SKM-1 treated with dmso at 0.1 percent for 144 hours (cell line): ENCODE data around the gene TLL1.

ENCODE experiments used
- DNase-seq: peaks from one replicate; lab custom pipeline; 2025; ENCODE audit not compliant: unreplicated experiment; lab: John Stamatoyannopoulos, UW

Gene TLL1

GRCh38 chr4:165879641-165880040 lies 6.6 kb downstream of the TLL1 start:
- no peak for DNase-seq

GRCh38 chr4:165894159-165894558 lies 21.1 kb downstream of the TLL1 start:
- DNase-seq, result no peak

GRCh38 chr4:165905405-165906027 lies 32.5 kb downstream of the TLL1 start:
- DNase-seq, result no peak

- no peak for DNase-seq
These were observed 33.2 kb downstream of the TLL1 start for GRCh38 chr4:165906272-165906671.

GRCh38 chr4:165909947-165910346 lies 36.9 kb downstream of the TLL1 start:
- no peak for DNase-seq

- no peak for DNase-seq
These were observed 42.2 kb downstream of the TLL1 start for GRCh38 chr4:165915215-165915614.

GRCh38 chr4:165921546-165921945 lies 48.5 kb downstream of the TLL1 start:
- no peak for DNase-seq

GRCh38 chr4:165922747-165923146 lies 49.7 kb downstream of the TLL1 start:
- no peak for DNase-seq

GRCh38 chr4:165926307-165926706 lies 53.3 kb downstream of the TLL1 start:
- no peak for DNase-seq

GRCh38 chr4:165927366-165927765 lies 54.3 kb downstream of the TLL1 start:
- DNase-seq, result no peak

GRCh38 chr4:165927815-165928214 lies 54.8 kb downstream of the TLL1 start:
- DNase-seq, result no peak

- DNase-seq, result no peak
These were observed 55.6 kb downstream of the TLL1 start for GRCh38 chr4:165928601-165929000.

GRCh38 chr4:165929662-165930061 lies 56.6 kb downstream of the TLL1 start:
- DNase-seq, result no peak

- no peak for DNase-seq
These were observed 58.7 kb downstream of the TLL1 start for GRCh38 chr4:165931741-165932140.

- DNase-seq, result no peak
These were observed 71.9 kb downstream of the TLL1 start for GRCh38 chr4:165944900-165945299.

GRCh38 chr4:165945991-165946390 lies 73.0 kb downstream of the TLL1 start:
- DNase-seq, result no peak

- DNase-seq, result no peak
These were observed 74.0 kb downstream of the TLL1 start for GRCh38 chr4:165947019-165947418.

GRCh38 chr4:165953181-165953580 lies 80.1 kb downstream of the TLL1 start:
- no peak for DNase-seq

GRCh38 chr4:165963621-165964020 lies 90.6 kb downstream of the TLL1 start:
- DNase-seq, result no peak

GRCh38 chr4:165964591-165964990 lies 91.6 kb downstream of the TLL1 start:
- no peak for DNase-seq

- no peak for DNase-seq
These were observed 92.5 kb downstream of the TLL1 start for GRCh38 chr4:165965503-165965902.

- DNase-seq, result no peak
These were observed 93.8 kb downstream of the TLL1 start for GRCh38 chr4:165966833-165967232.

- no peak for DNase-seq
These were observed 94.4 kb downstream of the TLL1 start for GRCh38 chr4:165967486-165967885.
